Stimulated activated naive CD8-positive, alpha-beta T cell treated with anti-CD3 and anti-CD28 coated beads, Interleukin-15, Interleukin-2, amounts not matched to agents 100 ng/mL and 50 ng/mL, for 24 hours (primary cell): ENCODE results near the gene HEYL.

ENCODE experiments used
- H3K27ac Mint-ChIP-seq: one replicate; pipeline ENCODE4 v1.8.0; 2021; ENCODE audit warnings: mild to moderate bottlenecking, mixed read lengths
- H3K27me3 Mint-ChIP-seq: one replicate; pipeline ENCODE4 v1.8.0; 2021; ENCODE audit warnings: mixed read lengths
- H3K36me3 Mint-ChIP-seq: one replicate; pipeline ENCODE4 v1.8.0; 2021; ENCODE audit warnings: low read depth, mixed read lengths
- H3K4me1 Mint-ChIP-seq: one replicate; pipeline ENCODE4 v1.8.0; 2021; ENCODE audit warnings: low read depth, mixed read lengths
- H3K4me3 Mint-ChIP-seq: one replicate; pipeline ENCODE4 v1.8.0; 2021; ENCODE audit warnings: mild to moderate bottlenecking, mixed read lengths
- H3K9me3 Mint-ChIP-seq: one replicate; pipeline ENCODE4 v1.8.0; 2021; ENCODE audit warnings: mixed read lengths

The HEYL gene

GRCh38 chr1:39655578-39656268 is 16.3 kb upstream of the HEYL start:
- no peaks in the 10 kb centered on the region for H3K36me3 Mint-ChIP-seq

GRCh38 chr1:39654291-39654690 is 14.8 kb upstream of the HEYL start:
- Mint-ChIP-seq H3K27ac (no peak overlapping the region), H3K9me3 (no peaks in the 10 kb centered on the region), H3K27me3 (peaks cover 5% of the 10 kb centered on the region), H3K36me3 (no peaks in the 10 kb centered on the region), H3K4me3 (no peak overlapping the region), H3K4me1 (peaks cover 5% of the 10 kb centered on the region)

More at GRCh38 chr1:39655578-39656268, 16.3 kb upstream of the HEYL start:
- Mint-ChIP-seq H3K27me3 (peaks cover 5% of the 10 kb centered on the region), H3K9me3 (no peaks in the 10 kb centered on the region), H3K4me3 (no peak overlapping the region), H3K27ac (no peak overlapping the region), H3K4me1 (peaks cover 5% of the 10 kb centered on the region)

GRCh38 chr1:39653546-39654031 is 14.1 kb upstream of the HEYL start:
- H3K36me3 Mint-ChIP-seq = no peaks in the 10 kb centered on the region
- peaks cover 5% of the 10 kb centered on the region for H3K4me1 Mint-ChIP-seq
- no peak overlapping the region for H3K4me3 Mint-ChIP-seq
- H3K9me3 Mint-ChIP-seq = no peaks in the 10 kb centered on the region
- H3K27me3 Mint-ChIP-seq = peaks cover 5% of the 10 kb centered on the region
- no peak overlapping the region for H3K27ac Mint-ChIP-seq

GRCh38 chr1:39652554-39652953 is 13.1 kb upstream of the HEYL start:
- no peaks in the 10 kb centered on the region for H3K9me3 Mint-ChIP-seq
- no peaks in the 10 kb centered on the region for H3K36me3 Mint-ChIP-seq
- no peak overlapping the region for H3K27ac Mint-ChIP-seq
- peaks cover 5% of the 10 kb centered on the region for H3K27me3 Mint-ChIP-seq
- no peak overlapping the region for H3K4me3 Mint-ChIP-seq
- H3K4me1 Mint-ChIP-seq = no peaks in the 10 kb centered on the region

- H3K4me1 Mint-ChIP-seq = no peaks in the 10 kb centered on the region
- no peaks in the 10 kb centered on the region for H3K36me3 Mint-ChIP-seq
- no peaks in the 10 kb centered on the region for H3K9me3 Mint-ChIP-seq
- H3K4me3 Mint-ChIP-seq = no peak overlapping the region
- no peak overlapping the region for H3K27ac Mint-ChIP-seq
- H3K27me3 Mint-ChIP-seq = peaks cover 5% of the 10 kb centered on the region
Measured at GRCh38 chr1:39652105-39652504, 12.7 kb upstream of the HEYL start.

- Mint-ChIP-seq H3K27ac (no peak overlapping the region), H3K9me3 (no peaks in the 10 kb centered on the region)
Measured at GRCh38 chr1:39650431-39650830, 11.0 kb upstream of the HEYL start.

GRCh38 chr1:39649636-39650185 is 10.3 kb upstream of the HEYL start:
- H3K36me3 Mint-ChIP-seq = no peaks in the 10 kb centered on the region
- no peak overlapping the region for H3K27ac Mint-ChIP-seq
- H3K4me1 Mint-ChIP-seq = no peaks in the 10 kb centered on the region
- no peak overlapping the region for H3K4me3 Mint-ChIP-seq
- H3K27me3 Mint-ChIP-seq = peaks cover 5% of the 10 kb centered on the region
- H3K9me3 Mint-ChIP-seq = no peaks in the 10 kb centered on the region

More at GRCh38 chr1:39650431-39650830, 11.0 kb upstream of the HEYL start:
- H3K4me1 Mint-ChIP-seq = no peaks in the 10 kb centered on the region
- no peaks in the 10 kb centered on the region for H3K36me3 Mint-ChIP-seq
- H3K27me3 Mint-ChIP-seq = peaks cover 5% of the 10 kb centered on the region
- no peak overlapping the region for H3K4me3 Mint-ChIP-seq

- H3K9me3 Mint-ChIP-seq = no peaks in the 10 kb centered on the region
- H3K36me3 Mint-ChIP-seq = no peaks in the 10 kb centered on the region
- no peaks in the 10 kb centered on the region for H3K4me1 Mint-ChIP-seq
- no peaks in the 10 kb centered on the region for H3K27me3 Mint-ChIP-seq
- no peak overlapping the region for H3K27ac Mint-ChIP-seq
- no peak overlapping the region for H3K4me3 Mint-ChIP-seq
Measured at GRCh38 chr1:39648496-39648895, 9.1 kb upstream of the HEYL start.

- Mint-ChIP-seq H3K36me3 (no peaks in the 10 kb centered on the region), H3K27me3 (no peaks in the 10 kb centered on the region), H3K27ac (no peak overlapping the region), H3K9me3 (no peaks in the 10 kb centered on the region), H3K4me3 (no peak overlapping the region), H3K4me1 (no peaks in the 10 kb centered on the region)
Measured at GRCh38 chr1:39647247-39647646, 7.8 kb upstream of the HEYL start.

- H3K4me3 Mint-ChIP-seq = no peak overlapping the region
- peak overlapping the region; percentile 53 for H3K27ac Mint-ChIP-seq
- H3K27me3 Mint-ChIP-seq = no peaks in the 10 kb centered on the region
- H3K4me1 Mint-ChIP-seq = no peaks in the 10 kb centered on the region
- no peaks in the 10 kb centered on the region for H3K9me3 Mint-ChIP-seq
- H3K36me3 Mint-ChIP-seq = no peaks in the 10 kb centered on the region
Measured at GRCh38 chr1:39646232-39647081, 7.0 kb upstream of the HEYL start.

- Mint-ChIP-seq H3K4me3 (no peak overlapping the region), H3K9me3 (no peaks in the 10 kb centered on the region), H3K4me1 (no peaks in the 10 kb centered on the region), H3K27me3 (no peaks in the 10 kb centered on the region), H3K36me3 (no peaks in the 10 kb centered on the region), H3K27ac (peak overlapping the region; percentile 53)
Measured at GRCh38 chr1:39645411-39646043, 6.1 kb upstream of the HEYL start.

GRCh38 chr1:39643705-39644104 is 4.3 kb upstream of the HEYL start:
- H3K4me3 Mint-ChIP-seq = no peak overlapping the region
- no peaks in the 10 kb centered on the region for H3K4me1 Mint-ChIP-seq
- H3K9me3 Mint-ChIP-seq = no peaks in the 10 kb centered on the region
- H3K36me3 Mint-ChIP-seq = no peaks in the 10 kb centered on the region
- H3K27ac Mint-ChIP-seq = no peak overlapping the region
- H3K27me3 Mint-ChIP-seq = peaks cover 4% of the 10 kb centered on the region

GRCh38 chr1:39642796-39643195 is 3.4 kb upstream of the HEYL start:
- H3K9me3 Mint-ChIP-seq = no peaks in the 10 kb centered on the region
- H3K36me3 Mint-ChIP-seq = no peaks in the 10 kb centered on the region
- H3K27me3 Mint-ChIP-seq = peaks cover 13% of the 10 kb centered on the region
- H3K27ac Mint-ChIP-seq = no peak overlapping the region
- H3K4me3 Mint-ChIP-seq = no peak overlapping the region
- H3K4me1 Mint-ChIP-seq = no peaks in the 10 kb centered on the region

- Mint-ChIP-seq H3K4me1 (no peaks in the 10 kb centered on the region), H3K36me3 (no peaks in the 10 kb centered on the region), H3K4me3 (no peak overlapping the region)
Measured at GRCh38 chr1:39640861-39641260, 1.4 kb upstream of the HEYL start.

GRCh38 chr1:39638965-39639304 is 508 bp downstream of the HEYL start:
- peaks cover 42% of the 10 kb centered on the region for H3K27me3 Mint-ChIP-seq

More at GRCh38 chr1:39640861-39641260, 1.4 kb upstream of the HEYL start:
- no peaks in the 10 kb centered on the region for H3K9me3 Mint-ChIP-seq
- H3K27me3 Mint-ChIP-seq = peaks cover 30% of the 10 kb centered on the region
- H3K27ac Mint-ChIP-seq = no peak overlapping the region

More at GRCh38 chr1:39638965-39639304, 508 bp downstream of the HEYL start:
- H3K27ac Mint-ChIP-seq = no peak overlapping the region
- H3K9me3 Mint-ChIP-seq = no peaks in the 10 kb centered on the region
- H3K36me3 Mint-ChIP-seq = no peaks in the 10 kb centered on the region
- no peak overlapping the region for H3K4me3 Mint-ChIP-seq
- no peaks in the 10 kb centered on the region for H3K4me1 Mint-ChIP-seq
